Upper lobe of left lung (tissue), 6 donors: Measurements from ENCODE around the gene PCDHGA12. TPM values are rescaled to one million over a fixed set of nuclear protein-coding genes. Genes with fewer than 3 reads are reported as not detected.

ENCODE experiments used
- ATAC-seq, 2 donors: fragments of 200-7000 bp; cut with Tn5 transposase; one replicate each; pipeline ENCODE4 v1.9.1; 2022; ENCODE audit warnings: mild to moderate bottlenecking in 2 of 2, moderate library complexity in 2 of 2; ENCODE audit not compliant: low FRiP score in 2 of 2
- DNase-seq, 2 donors: peaks; one replicate each; pipeline ENCODE4 v3.0.0-alpha.2; 2019 to 2020
- H3K27ac ChIP-seq, 4 donors: fragments of 200-600 bp; sonication (generic); one replicate each; pipeline ENCODE4 v1.5.1; 2016 to 2019
- H3K27me3 ChIP-seq, 4 donors: fragments of 200-600 bp; sonication (generic); one replicate each; pipeline ENCODE4 v1.5.1; 2017 to 2019
- H3K36me3 ChIP-seq, 4 donors: fragments of 200-600 bp; sonication (generic); one replicate each; pipeline ENCODE4 v1.5.1; 2016 to 2019
- H3K4me1 ChIP-seq, 4 donors: fragments of 200-600 bp; sonication (generic); one replicate each; pipeline ENCODE4 v1.5.1; 2018 to 2019
- H3K4me3 ChIP-seq, 4 donors: fragments of 200-600 bp; sonication (generic); one replicate each; pipeline ENCODE4 v1.5.1; 2017 to 2019; ENCODE audit warnings: mild to moderate bottlenecking in 2 of 4, moderate library complexity in 1 of 4
- H3K9me3 ChIP-seq, 4 donors: fragments of 200-600 bp; sonication (generic); one replicate each; pipeline ENCODE4 v1.5.1; 2018 to 2019
- EP300 ChIP-seq, 4 donors: sonication (generic); formaldehyde crosslinking; IDR thresholded peaks; one replicate each; pipeline ENCODE4 v1.5.1; 2017; ENCODE audit warnings: antibody characterized with exemption in 4 of 4, control low read depth in 2 of 4
- POLR2A ChIP-seq, 4 donors: fragments of 450-650 bp; IDR thresholded peaks; one replicate each; pipeline ENCODE4 v1.5.1; 2016 to 2017; ENCODE audit warnings: antibody characterized with exemption in 4 of 4, mild to moderate bottlenecking in 2 of 4
- POLR2AphosphoS5 ChIP-seq, 2 donors: sonication (generic); formaldehyde crosslinking; IDR thresholded peaks; one replicate each; pipeline ENCODE4 v1.5.1; 2017; ENCODE audit warnings: antibody characterized with exemption in 2 of 2
- WGBS, 2 donors: methylation state at CpG; one replicate each; pipeline ENCODE4 v1.1.5; 2017 to 2018; 5-methylcytosine and 5-hydroxymethylcytosine counted together
- total RNA-seq, 6 donors: library from RNA; depleted of rRNA in 4 of 6; stranded (reverse); fragments of >200 nt in 4 of 6; gene quantifications; one replicate each; pipeline versions ENCODE4 v1.1.0 to v1.2.1, GENCODE V29; 2016 to 2021
- TF ChIP-seq, protein P1 (sequence below), 6 experiments: fragments of 450-650 bp in 4 of 6; fragments of 200-600 bp in 2 of 6; sonication (generic) in 2 of 6; IDR thresholded peaks; one replicate each; pipeline ENCODE4 v1.5.1; 2016 to 2019; ENCODE audit warnings: antibody characterized with exemption in 6 of 6
- donor health status: DM: no; HTN: no; CAD: no; lungs with moderate emphysema.
- donor health status: DM: no; HTN: yes; CAD: no; lungs with severe emphysema.

The PCDHGA12 gene
- total RNA-seq = 10 to 100 TPM in 1 of 6 donors, 1 to 10 TPM in 5; 4.3 to 19.9 (median 5.7) TPM

DNA sequence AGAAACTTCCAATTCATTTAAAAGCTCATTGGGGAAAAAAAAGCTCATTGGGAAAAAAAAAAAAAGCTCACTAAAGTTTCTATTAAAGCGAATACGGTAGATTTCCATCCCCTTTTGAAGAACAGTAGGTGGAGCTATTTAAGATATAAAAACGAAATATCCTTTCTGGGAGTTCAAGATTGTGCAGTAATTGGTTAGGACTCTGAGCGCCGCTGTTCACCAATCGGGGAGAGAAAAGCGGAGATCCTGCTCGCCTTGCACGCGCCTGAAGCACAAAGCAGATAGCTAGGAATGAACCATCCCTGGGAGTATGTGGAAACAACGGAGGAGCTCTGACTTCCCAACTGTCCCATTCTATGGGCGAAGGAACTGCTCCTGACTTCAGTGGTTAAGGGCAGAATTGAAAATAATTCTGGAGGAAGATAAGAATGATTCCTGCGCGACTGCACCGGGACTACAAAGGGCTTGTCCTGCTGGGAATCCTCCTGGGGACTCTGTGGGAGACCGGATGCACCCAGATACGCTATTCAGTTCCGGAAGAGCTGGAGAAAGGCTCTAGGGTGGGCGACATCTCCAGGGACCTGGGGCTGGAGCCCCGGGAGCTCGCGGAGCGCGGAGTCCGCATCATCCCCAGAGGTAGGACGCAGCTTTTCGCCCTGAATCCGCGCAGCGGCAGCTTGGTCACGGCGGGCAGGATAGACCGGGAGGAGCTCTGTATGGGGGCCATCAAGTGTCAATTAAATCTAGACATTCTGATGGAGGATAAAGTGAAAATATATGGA is at the start of gene PCDHGA12:
PCDHGA12 (plus strand) TSS at position 176 of the 782 bp plus-strand sequence; CDS start at position 429, 253 bp downstream.
- H3K27me3 ChIP-seq = no peaks in the 10 kb centered on the region
- 16 to 18% methylated on average over 33 of the region's 33 CpGs for WGBS, 2 donors
- no peak within 1 kb of the TSS for H3K27ac ChIP-seq
- peaks cover 0 to 11% (median 2%) of the 10 kb centered on the region in 4 donors for H3K4me1 ChIP-seq
- TF ChIP-seq POLR2A (IDR thresholded peaks at IDR 0.05) (no peak), EP300 (IDR thresholded peaks at IDR 0.05) (no peak), POLR2AphosphoS5 (IDR thresholded peaks at IDR 0.05) (no peak)
- TF ChIP-seq, protein P1, sequence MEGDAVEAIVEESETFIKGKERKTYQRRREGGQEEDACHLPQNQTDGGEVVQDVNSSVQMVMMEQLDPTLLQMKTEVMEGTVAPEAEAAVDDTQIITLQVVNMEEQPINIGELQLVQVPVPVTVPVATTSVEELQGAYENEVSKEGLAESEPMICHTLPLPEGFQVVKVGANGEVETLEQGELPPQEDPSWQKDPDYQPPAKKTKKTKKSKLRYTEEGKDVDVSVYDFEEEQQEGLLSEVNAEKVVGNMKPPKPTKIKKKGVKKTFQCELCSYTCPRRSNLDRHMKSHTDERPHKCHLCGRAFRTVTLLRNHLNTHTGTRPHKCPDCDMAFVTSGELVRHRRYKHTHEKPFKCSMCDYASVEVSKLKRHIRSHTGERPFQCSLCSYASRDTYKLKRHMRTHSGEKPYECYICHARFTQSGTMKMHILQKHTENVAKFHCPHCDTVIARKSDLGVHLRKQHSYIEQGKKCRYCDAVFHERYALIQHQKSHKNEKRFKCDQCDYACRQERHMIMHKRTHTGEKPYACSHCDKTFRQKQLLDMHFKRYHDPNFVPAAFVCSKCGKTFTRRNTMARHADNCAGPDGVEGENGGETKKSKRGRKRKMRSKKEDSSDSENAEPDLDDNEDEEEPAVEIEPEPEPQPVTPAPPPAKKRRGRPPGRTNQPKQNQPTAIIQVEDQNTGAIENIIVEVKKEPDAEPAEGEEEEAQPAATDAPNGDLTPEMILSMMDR (IDR thresholded peaks at IDR 0.05) = peak in 3 of 6 experiments; percentile 14 to 37 (median 32)
- DNase-seq (peak in 1 of 2 donors; percentile 63), ATAC-seq (peak in 1 of 2 donors; percentile 85)
- peaks cover 63 to 82% (median 76%) of the 10 kb centered on the region in 4 donors for H3K9me3 ChIP-seq
- no peaks in the 10 kb centered on the region for H3K36me3 ChIP-seq
- peak within 1 kb of the TSS in 3 of 4 donors; percentile 17 to 35 (median 34) for H3K4me3 ChIP-seq

DNA sequence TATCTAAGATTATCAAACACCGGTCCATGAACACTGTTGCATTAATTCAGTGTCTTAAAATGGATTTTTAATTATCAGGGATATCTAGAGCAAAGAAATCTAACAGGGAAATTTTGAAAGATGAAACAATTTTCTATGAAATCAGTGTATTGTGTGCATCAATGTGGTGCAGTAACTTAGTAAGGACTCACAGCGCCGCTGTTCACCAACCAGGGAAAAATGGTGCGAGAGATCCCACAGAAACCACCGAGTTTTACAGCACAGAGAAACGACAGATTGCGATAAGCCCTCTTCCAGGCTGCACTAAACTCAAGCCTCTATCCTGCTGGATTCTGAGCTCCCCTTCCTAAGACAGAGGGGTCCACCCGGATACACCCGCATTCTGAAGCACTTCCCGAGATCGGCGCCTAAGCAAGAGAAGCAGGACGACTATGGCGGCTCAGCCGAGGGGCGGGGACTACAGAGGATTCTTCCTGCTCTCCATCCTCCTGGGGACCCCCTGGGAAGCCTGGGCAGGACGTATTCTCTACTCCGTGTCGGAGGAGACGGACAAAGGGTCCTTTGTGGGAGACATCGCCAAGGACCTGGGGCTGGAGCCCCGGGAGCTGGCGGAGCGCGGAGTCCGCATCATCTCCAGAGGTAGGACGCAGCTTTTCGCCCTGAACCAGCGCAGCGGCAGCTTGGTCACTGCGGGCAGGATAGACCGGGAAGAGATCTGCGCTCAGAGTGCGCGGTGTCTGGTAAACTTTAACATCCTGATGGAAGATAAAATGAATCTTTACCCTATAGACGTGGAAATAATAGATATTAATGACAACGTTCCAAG is 47.6 kb upstream of the PCDHGA12 start, which contains the start of gene PCDHGA7:
PCDHGA7 (plus strand) TSS at position 274 of the 826 bp plus-strand sequence; CDS start at position 432, 158 bp downstream.
- Histone ChIP-seq H3K36me3 (no peaks in the 10 kb centered on the region), H3K4me1 (no peaks in the 10 kb centered on the region), H3K4me3 (peak within 1 kb of the TSS in 3 of 4 donors; percentile 9 to 34 (median 29)), H3K9me3 (peaks cover 40 to 74% (median 60%) of the 10 kb centered on the region in 4 donors), H3K27ac (no peak within 1 kb of the TSS), H3K27me3 (no peaks in the 10 kb centered on the region)
- DNase-seq (no peak), ATAC-seq (peak in 1 of 2 donors; percentile 34)
- WGBS, 2 donors = 10 to 30% methylated on average over 14 to 37 of the region's 37 CpGs
- TF ChIP-seq POLR2AphosphoS5 (IDR thresholded peaks at IDR 0.05) (no peak), POLR2A (IDR thresholded peaks at IDR 0.05) (no peak), EP300 (IDR thresholded peaks at IDR 0.05) (no peak)
- TF ChIP-seq, protein P1 (IDR thresholded peaks at IDR 0.05) = no peak

DNA sequence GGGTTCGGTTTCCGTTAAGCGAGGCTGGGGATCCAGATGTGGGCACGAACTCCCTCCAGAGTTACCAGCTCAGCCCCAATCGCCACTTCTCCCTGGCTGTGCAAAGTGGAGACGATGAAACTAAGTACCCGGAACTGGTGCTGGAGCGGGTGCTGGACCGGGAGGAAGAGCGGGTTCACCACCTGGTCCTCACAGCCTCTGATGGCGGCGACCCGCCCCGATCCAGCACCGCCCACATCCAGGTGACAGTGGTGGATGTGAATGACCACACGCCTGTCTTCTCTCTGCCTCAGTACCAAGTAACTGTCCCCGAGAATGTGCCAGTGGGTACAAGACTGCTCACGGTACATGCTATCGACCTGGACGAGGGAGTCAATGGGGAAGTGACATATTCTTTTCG is 47.0 kb upstream of the PCDHGA12 start:
- DNase-seq (no peak), ATAC-seq (no peak)
- Histone ChIP-seq H3K9me3 (peaks cover 35 to 71% (median 57%) of the 10 kb centered on the region in 4 donors), H3K4me3 (no peak overlapping the region), H3K27ac (no peak overlapping the region), H3K4me1 (no peaks in the 10 kb centered on the region), H3K27me3 (no peaks in the 10 kb centered on the region), H3K36me3 (no peaks in the 10 kb centered on the region)
- TF ChIP-seq POLR2A (IDR thresholded peaks at IDR 0.05) = no peak
- no peak for TF ChIP-seq EP300 (IDR thresholded peaks at IDR 0.05)
- TF ChIP-seq, protein P1 (IDR thresholded peaks at IDR 0.05) = no peak
- 34 to 35% methylated on average over 18 to 21 of the region's 21 CpGs for whole genome bisulfite sequencing, 2 donors

DNA sequence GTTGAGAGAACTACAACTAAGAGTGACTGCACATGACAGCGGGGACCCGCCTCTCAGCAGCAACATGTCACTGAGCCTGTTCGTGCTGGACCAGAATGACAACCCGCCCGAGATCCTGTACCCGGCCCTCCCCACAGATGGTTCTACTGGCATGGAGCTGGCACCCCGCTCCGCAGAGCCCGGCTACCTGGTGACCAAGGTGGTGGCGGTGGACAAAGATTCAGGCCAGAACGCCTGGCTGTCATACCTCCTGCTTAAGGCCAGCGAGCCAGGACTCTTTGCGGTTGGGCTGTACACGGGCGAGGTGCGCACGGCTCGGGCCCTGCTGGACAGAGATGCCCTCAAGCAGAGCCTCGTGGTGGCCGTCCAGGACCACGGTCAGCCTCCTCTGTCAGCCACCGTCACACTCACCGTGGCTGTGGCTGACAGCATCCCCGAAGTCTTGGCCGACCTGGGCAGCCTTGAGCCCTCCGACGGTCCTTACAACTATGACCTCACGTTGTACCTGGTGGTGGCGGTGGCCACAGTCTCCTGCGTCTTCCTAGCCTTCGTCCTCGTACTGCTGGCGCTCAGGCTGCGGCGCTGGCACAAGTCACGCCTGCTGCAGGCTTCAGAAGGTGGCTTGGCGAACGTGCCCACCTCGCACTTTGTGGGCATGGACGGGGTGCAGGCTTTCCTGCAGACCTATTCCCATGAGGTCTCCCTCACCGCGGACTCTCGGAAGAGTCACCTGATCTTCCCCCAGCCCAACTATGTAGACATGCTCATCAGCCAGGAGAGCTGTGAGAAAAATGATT is 45.6 kb upstream of the PCDHGA12 start:
- 25 to 56% methylated on average over 9 to 36 of the region's 43 CpGs for WGBS, 2 donors
- Histone ChIP-seq H3K4me1 (no peaks in the 10 kb centered on the region), H3K27ac (no peak overlapping the region), H3K27me3 (no peaks in the 10 kb centered on the region), H3K4me3 (no peak overlapping the region), H3K9me3 (peaks cover 44 to 82% (median 67%) of the 10 kb centered on the region in 4 donors), H3K36me3 (no peaks in the 10 kb centered on the region)
- DNase-seq (no peak), ATAC-seq (no peak)
- no peak for TF ChIP-seq POLR2A (IDR thresholded peaks at IDR 0.05)
- TF ChIP-seq EP300 (IDR thresholded peaks at IDR 0.05) = no peak
- TF ChIP-seq, protein P1 (IDR thresholded peaks at IDR 0.05) = no peak
- no peak for TF ChIP-seq POLR2AphosphoS5 (IDR thresholded peaks at IDR 0.05)
